Measurements from ENCODE around the gene TIGD4. TPM values are rescaled to one million over a fixed set of nuclear protein-coding genes. Genes with fewer than 3 reads are reported as not detected.
A peak's percentile ranks its signal among the peaks of the same experiment; 100 is the strongest.

TIGD4 gene
- polyA plus RNA-seq, 3 donors: 0.05 to 0.08 (median 0.07) TPM

GRCh38 chr4:152815078-152815477 lies 35.5 kb upstream of the TIGD4 start:
- Mint-ChIP-seq H3K9me3 (peaks cover 15 to 38% (median 29%) of the 10 kb centered on the region in 7 donors), H3K4me3 (peak overlapping the region in 1 of 2 donors; percentile 44)
- H3K4me1 ChIP-seq (ENCODE audit: control insufficient read depth in 1 of 2, insufficient read depth in 2 of 2, low read length in 2 of 2): peaks cover 49 to 63% of the 10 kb centered on the region in 2 donors

GRCh38 chr4:152810715-152811287 lies 31.3 kb upstream of the TIGD4 start:
- Mint-ChIP-seq H3K9me3 (peaks cover 15 to 31% (median 26%) of the 10 kb centered on the region in 7 donors), H3K36me3 (peaks cover 28 to 39% of the 10 kb centered on the region in 2 donors), H3K27ac (no peak overlapping the region), H3K4me3 (no peak overlapping the region), H3K27me3 (ENCODE audit: low read depth in 3 of 3) (peaks cover 0 to 2% (median 0%) of the 10 kb centered on the region in 3 donors), H3K4me1 (peaks cover 36% of the 10 kb centered on the region)
- no peak for TF ChIP-seq CTCF (IDR thresholded peaks at IDR 0.05)
- H3K4me2 ChIP-seq (replicated peaks; ENCODE audit: extremely low read depth, low read length, poor library complexity, severe bottlenecking): no peak overlapping the region
- no peak for DNase-seq
- peaks cover 48% of the 10 kb centered on the region for H3K79me2 ChIP-seq (ENCODE audit: insufficient read depth, low read length)
- no peak overlapping the region for H3K27ac ChIP-seq (ENCODE audit: low read depth in 1 of 2, low read length in 2 of 2)
- peaks cover 0 to 21% of the 10 kb centered on the region in 2 donors for H3K36me3 ChIP-seq (replicated peaks in 1 of 2; ENCODE audit: control insufficient read depth in 1 of 2, insufficient read depth in 2 of 2, low read length in 2 of 2)
- peaks cover 27 to 41% of the 10 kb centered on the region in 2 donors for H3K4me1 ChIP-seq (ENCODE audit: control insufficient read depth in 1 of 2, insufficient read depth in 2 of 2, low read length in 2 of 2)
- no peaks in the 10 kb centered on the region for H3K27me3 ChIP-seq (ENCODE audit: control insufficient read depth in 2 of 2, insufficient read depth in 2 of 2, low read length in 2 of 2)
- no peak overlapping the region for H3K9ac ChIP-seq (ENCODE audit: insufficient read depth, low read length, poor library complexity, severe bottlenecking)
- intact Hi-C loops (cut with micrococcal nuclease): no loop called here
- H3K9me3 ChIP-seq (replicated peaks in 1 of 2; ENCODE audit: control insufficient read depth in 1 of 2, insufficient read depth in 1 of 2, low read length in 2 of 2): peaks cover 13 to 21% of the 10 kb centered on the region in 2 donors
- H3K4me3 ChIP-seq (replicated peaks in 1 of 3; ENCODE audit: low read depth in 2 of 3, low read length in 3 of 3): no peak overlapping the region
- no peak overlapping the region for H2AFZ ChIP-seq (ENCODE audit: insufficient read depth, low read depth, low read length, poor library complexity, severe bottlenecking)
- WGBS (ENCODE audit: insufficient coverage): 83% methylated on average over 1 of the region's 11 CpGs
- H4K20me1 ChIP-seq (ENCODE audit: insufficient read depth, low read length): peaks cover 30% of the 10 kb centered on the region

More at GRCh38 chr4:152815078-152815477, 35.5 kb upstream of the TIGD4 start:
- Mint-ChIP-seq H3K4me1 (peaks cover 57% of the 10 kb centered on the region), H3K27ac (peak overlapping the region in 5 of 7 donors; percentile 5 to 87 (median 50)), H3K36me3 (peaks cover 36 to 53% of the 10 kb centered on the region in 2 donors), H3K27me3 (ENCODE audit: low read depth in 3 of 3) (peaks cover 0 to 2% (median 0%) of the 10 kb centered on the region in 3 donors)
- H3K4me3 ChIP-seq (replicated peaks in 1 of 3; ENCODE audit: low read depth in 2 of 3, low read length in 3 of 3): peak overlapping the region in 1 of 3 experiments; percentile 21
- DNase-seq: peak; percentile 8 to 18 (median 17)
- peak overlapping the region; percentile 24 for H3K4me2 ChIP-seq (replicated peaks; ENCODE audit: extremely low read depth, low read length, poor library complexity, severe bottlenecking)
- no peaks in the 10 kb centered on the region for H4K20me1 ChIP-seq (ENCODE audit: insufficient read depth, low read length)
- no peaks in the 10 kb centered on the region for H3K27me3 ChIP-seq (ENCODE audit: control insufficient read depth in 2 of 2, insufficient read depth in 2 of 2, low read length in 2 of 2)
- H3K79me2 ChIP-seq (ENCODE audit: insufficient read depth, low read length): peaks cover 29% of the 10 kb centered on the region
- TF ChIP-seq CTCF (IDR thresholded peaks at IDR 0.05): no peak
- peaks cover 0 to 21% of the 10 kb centered on the region in 2 donors for H3K36me3 ChIP-seq (replicated peaks in 1 of 2; ENCODE audit: control insufficient read depth in 1 of 2, insufficient read depth in 2 of 2, low read length in 2 of 2)
- H3K27ac ChIP-seq (ENCODE audit: low read depth in 1 of 2, low read length in 2 of 2): peak overlapping the region in 1 of 2 donors; percentile 33
- intact Hi-C loops (cut with micrococcal nuclease): no loop called here
- peaks cover 13 to 21% of the 10 kb centered on the region in 2 donors for H3K9me3 ChIP-seq (replicated peaks in 1 of 2; ENCODE audit: control insufficient read depth in 1 of 2, insufficient read depth in 1 of 2, low read length in 2 of 2)
- H2AFZ ChIP-seq (ENCODE audit: insufficient read depth, low read depth, low read length, poor library complexity, severe bottlenecking): no peak overlapping the region
- no peak overlapping the region for H3K9ac ChIP-seq (ENCODE audit: insufficient read depth, low read length, poor library complexity, severe bottlenecking)

All from CD14-positive monocyte (primary cell).